GM18519 (cell line): ENCODE results near the gene SLC22A24.
"Not testable (repeated sequence)": the region's sequence is repeated elsewhere in the genome, so short reads cannot be mapped to it uniquely, and the experiment has no call there.

Experiments
- ATAC-seq: cut with Tn5 transposase; IDR thresholded peaks from one replicate; pipeline ENCODE4 v1.9.1; 2021; ENCODE audit warnings: mild to moderate bottlenecking, moderate library complexity; ENCODE audit not compliant: unreplicated experiment, low FRiP score

Gene SLC22A24, protein sequence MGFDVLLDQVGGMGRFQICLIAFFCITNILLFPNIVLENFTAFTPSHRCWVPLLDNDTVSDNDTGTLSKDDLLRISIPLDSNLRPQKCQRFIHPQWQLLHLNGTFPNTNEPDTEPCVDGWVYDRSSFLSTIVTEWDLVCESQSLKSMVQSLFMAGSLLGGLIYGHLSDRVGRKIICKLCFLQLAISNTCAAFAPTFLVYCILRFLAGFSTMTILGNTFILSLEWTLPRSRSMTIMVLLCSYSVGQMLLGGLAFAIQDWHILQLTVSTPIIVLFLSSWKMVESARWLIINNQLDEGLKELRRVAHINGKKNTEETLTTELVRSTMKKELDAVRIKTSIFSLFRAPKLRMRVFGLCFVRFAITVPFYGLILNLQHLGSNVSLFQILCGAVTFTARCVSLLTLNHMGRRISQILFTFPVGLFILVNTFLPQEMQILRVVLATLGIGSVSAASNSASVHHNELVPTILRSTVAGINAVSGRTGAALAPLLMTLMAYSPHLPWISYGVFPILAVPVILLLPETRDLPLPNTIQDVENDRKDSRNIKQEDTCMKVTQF

DNA sequence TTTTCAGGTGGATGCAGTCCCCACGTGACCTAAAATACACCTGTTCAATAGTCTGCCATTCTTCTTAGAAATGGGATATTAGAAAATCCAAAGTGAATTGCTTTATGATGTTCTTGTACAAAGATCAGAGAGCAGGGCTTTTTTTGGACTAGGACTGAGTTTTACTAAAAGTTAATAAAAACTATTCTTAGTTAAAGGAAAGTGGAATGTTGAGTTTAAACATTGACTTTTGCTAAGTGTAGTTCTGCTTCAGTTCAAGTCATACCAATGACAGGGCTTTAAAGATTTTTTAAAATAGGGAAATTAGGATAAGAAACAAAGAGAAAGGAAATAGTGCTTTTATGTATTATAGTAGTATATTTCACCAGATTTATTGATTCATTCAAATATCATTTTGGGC lies at the start of gene SLC22A24:
Gene SLC22A24 (minus strand): TSS at position 101 of the 400 bp plus-strand sequence. CDS start 442 bp downstream, outside the sequence.
- no peak for ATAC-seq

DNA sequence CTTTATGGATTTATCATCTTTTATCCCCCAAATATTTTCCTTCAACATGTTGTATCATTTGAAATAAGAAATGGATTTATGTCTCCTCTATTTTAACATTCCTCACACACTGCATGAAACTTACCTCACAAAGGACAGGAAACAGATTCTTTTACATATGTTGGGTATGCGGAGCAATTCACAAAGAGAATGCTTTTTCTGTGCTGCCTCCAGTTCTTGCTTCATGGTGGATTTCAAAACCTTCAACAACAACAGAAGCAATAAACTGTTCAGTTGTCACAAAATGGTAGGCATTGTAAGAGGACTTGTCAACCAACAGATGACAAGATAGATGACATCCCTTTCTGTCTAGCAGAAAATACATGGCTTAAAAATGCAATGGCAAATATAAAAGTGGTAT lies 36.5 kb upstream of the SLC22A24 start:
- no peak for ATAC-seq

DNA sequence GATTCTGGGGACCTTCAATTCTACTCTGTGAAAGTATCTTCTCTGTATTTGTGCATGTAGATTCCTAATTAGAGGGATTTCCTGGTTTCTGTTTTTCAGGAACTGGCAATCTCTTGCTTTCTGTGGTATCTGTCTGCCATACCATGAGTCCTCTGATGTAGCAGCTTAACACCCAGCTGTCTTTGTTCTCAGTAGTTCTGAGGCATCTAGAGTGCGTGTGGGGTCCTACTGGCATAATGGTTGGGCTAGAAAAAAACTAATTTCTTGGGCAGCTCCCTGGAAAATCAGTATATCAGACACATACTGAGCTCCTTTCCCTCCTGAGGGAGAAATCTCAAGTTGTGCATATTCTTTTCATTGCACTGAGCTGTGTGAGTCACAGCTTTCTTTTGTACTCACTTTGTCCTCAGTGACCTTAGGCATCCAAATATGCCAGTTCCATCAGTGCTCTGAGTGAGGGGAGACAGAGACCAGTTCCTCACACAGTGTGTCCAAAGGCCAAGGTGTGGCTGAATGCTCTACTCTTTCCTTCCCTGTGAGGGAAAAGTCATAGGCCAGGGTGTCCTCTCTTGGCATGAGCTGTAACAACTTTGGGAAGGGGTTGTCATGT lies 35.5 kb upstream of the SLC22A24 start:
- no peak for ATAC-seq

DNA sequence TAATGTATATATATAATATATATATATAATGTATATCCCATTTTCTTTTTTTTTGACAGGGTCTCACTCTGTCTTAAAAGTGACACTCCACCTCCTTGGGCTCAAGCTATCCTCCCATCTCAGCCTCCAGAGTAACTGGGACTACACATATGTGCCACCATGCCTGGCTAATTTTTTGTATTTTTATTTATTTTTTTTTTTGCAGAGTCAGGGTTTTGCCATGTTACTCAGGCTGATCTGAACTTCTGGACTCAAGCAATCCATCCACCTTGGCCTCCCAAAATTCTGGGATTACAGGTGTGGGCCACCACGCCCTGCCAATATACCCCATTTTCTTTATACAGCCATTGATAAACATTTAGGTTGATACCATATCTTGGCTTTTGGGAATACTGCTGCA lies 33.9 kb upstream of the SLC22A24 start:
- ATAC-seq, result no peak

DNA sequence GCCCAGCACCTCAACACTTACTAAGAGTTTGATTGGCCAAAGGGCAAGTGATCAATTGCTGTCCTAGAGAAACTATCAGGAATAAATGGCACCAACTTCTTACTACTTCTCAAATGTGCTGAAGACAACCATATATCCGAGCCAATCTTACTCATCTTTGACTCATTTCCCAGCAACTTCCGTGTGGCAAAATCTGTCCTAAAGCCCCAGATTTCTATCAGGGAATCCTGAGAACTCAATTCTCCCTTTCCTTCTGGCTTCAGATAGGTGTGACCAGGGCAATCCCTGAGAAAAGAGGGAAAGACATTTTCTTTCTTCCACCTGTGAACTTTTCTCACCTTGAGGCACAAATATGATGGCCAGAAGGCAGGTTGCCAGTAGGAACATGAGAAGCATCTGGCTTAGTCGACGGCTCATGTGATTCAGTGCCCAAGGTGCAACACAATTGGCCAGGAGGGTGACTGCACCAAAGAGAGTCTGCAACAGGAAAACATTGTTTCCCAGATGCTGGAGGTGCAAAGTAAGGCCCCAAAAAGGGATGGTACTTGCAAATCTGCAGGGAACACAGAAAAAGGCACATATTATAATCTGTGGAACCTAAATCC lies 21.8 kb upstream of the SLC22A24 start:
- no peak for ATAC-seq

DNA sequence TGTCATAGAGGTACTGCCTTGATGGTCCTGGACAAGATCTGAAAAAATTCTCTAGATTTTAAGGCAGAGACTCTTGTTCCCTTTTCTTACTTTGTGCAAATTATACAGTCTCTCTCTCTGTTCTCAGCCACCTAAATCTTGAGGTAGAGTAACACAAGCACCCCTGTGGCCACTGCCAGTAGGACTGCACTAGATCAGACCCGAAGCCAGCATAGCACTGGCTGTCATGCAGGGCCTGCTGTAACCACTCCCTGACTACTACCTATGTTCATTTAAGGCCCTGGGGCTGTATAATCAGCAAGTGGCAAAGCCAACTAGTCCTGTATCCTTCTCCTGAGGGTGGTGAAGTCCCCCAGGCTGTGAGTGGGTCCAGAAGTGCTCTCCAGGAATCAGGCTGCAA lies 11.8 kb upstream of the SLC22A24 start:
- no peak for ATAC-seq

DNA sequence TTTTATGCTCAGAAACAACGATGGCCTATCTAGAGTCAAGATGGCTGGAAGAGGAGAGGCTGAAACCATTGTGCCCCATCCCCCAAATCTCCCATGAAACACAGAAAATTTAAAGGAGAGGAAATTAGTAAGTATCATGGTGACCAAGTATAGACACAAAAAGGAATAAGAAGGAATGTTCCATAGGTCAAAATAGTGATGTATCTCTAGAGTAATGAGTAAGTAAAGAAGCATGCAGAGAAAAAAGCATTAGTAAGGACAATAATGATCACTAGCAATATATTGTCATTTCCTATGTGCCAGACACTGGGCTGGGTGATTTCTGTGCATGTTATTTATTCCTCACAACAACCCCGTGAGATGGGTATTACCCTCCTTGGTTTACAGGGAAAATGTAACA lies 2.6 kb upstream of the SLC22A24 start:
- ATAC-seq, result no peak

DNA sequence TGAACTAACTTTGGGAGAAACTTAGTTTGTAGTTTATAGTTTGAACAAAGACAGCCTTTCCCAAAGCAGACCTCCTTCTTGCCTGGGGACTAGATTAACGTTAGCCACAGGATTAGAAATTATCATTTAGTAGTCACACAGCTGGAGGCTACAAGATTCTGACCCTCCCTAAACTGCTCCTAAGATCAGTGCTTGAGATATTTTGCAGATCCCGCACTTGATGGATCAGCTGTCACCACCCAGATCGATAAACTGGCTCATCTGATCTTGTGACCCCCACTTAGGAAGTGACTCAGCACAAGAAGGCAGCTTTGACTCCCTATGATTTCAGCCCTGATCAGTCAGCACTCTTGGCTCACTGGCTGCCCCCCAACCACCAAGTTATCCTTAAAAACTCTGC lies 1.6 kb downstream of the SLC22A24 start:
- ATAC-seq, result no peak

DNA sequence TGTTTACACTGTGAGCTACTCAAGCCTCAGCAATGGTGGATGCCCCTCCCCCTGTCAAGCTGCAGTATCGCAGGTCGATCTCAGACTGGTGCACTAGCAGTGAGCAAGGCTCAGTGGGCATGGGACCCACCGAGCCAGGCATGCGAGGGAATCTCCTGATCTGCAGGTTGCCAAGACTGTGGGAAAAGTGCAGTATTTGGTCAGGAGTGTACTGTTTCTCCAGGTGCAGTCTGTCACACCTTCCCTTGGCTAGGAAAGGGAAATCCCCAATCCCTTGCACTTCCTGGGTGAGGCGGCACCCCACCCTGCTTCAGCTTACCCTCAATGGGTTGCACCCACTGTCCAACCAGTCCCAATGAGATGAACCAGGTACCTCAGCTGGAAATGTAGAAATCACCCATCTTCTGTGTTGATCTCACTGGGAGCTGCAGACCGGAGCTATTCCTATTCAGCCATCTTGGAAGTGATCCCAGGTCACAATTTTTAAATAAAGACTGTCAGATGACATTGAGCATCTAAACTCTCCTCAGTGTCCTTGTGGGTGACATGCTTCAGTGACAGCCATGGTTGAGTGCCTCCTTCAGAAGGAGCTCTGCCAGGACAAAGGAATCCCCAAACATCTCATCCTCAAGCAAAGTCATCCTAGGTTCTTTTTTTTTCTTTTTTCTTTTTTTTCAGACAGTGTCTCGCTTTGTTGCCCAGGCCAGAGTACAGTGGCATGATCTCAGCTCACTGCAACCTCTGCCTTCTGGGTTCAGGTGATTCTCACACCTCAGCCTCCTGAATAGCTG lies 10.8 kb downstream of the SLC22A24 start:
- ATAC-seq, result no peak

DNA sequence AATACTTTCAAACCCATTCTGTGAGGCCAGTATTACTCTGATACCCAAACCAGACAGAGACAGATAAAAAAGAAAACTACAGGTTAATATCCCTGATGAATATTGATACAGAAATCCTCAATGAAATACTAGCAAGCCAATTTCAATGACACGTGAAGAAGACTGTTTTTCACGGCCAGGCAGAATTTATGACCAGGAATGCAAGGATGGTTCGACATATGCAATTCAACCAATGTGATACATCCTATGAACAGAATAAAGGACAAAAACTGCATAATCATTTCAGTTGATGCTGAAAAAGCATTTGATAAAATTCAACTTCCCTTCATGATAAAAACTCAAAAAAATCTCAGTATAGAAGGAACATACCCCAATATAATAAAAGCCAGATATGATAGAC lies 44.5 kb downstream of the SLC22A24 start:
- ATAC-seq, result no peak

DNA sequence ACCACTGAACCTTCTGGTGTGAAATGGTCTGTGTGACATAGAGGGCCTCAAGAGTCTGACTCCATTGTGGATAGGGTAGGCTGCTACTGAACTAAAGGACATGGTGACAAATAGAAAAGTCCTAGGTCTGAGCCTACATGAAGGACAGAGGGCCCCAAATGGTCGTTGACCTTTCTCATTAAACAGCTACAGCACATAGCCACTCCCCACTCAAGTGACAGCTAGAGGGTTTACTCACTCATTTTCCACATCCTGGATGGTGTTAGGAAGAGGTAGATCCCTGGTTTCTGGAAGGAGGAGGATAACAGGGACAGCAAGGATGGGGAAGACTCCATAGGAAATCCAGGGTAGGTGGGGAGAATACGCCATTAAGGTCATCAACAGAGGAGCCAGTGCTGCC lies 63.3 kb downstream of the SLC22A24 start:
- no peak for ATAC-seq

DNA sequence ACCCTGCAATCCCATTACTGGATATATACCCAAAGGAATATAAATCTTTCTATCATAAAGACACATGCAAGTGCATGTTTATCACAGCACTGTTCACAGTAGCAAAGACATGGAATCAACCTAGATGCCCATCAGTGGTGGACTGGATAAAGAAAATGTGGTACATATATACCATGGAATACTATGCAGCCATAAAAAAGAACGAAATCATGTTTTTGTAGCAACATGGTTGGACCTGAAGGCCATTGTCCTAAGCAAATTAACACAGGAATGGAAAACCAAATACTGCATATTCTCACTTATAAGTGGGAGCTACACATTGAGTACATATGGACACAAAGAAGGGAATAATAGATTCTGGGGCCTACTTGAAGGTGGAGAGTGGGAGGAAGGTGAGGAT lies 97.8 kb downstream of the SLC22A24 start:
- not testable (repeated sequence) for ATAC-seq

DNA sequence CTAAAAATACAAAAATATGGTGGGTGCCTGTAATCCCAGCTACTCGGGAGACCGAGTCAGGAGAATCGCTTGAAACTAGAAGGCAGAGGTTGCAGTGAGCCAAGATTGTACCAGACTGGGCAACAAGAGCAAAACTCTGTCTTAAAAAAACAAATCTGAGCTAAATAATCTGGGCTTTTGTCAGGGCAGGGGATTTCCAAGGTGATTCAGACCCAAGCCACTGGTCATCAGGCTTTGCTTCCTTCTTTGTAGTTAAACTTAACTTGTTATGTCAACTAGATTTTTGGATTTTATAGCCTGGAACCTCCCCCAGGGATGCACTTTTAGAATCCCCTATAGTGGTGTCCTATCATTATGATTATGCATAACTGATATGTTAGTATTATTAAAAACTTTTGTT lies 101.4 kb downstream of the SLC22A24 start:
- ATAC-seq, result no peak

DNA sequence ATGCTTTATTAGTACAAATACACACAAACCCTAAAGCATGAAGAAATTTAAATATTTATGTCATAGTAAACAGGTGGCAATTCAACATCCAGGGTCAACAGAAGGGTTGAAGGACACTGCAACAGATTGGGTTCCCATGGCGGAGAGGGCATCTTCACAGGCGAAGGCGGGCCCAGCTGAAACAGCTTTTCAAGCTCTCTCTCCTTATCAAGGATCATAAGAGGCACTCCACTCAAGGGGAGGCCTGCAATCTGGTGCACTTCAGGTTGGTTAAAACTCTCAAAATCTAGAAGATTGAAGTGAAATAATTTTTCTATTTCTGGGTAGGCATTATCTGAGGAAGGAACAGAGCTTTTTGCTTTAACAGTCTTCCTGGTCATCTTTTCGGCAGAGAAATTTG lies 111.6 kb downstream of the SLC22A24 start:
- ATAC-seq, result no peak
